Progenitor cell of endocrine pancreas (in vitro differentiated cells): ENCODE measurements around the gene KRT81. TPM values are rescaled to one million over a fixed set of nuclear protein-coding genes. Genes with fewer than 3 reads are reported as not detected.
"Not testable (repeated sequence)": the region's sequence is repeated elsewhere in the genome, so short reads cannot be mapped to it uniquely, and the experiment has no call there.

Experiments
- DNase-seq: peaks from one replicate; pipeline ENCODE4 v3.0.0; 2021; ENCODE audit warnings: low spot score; ENCODE audit not compliant: unreplicated experiment
- H3K27ac Mint-ChIP-seq: 2 replicates; pipeline ENCODE4 v1.8.0; 2021; ENCODE audit warnings: mild to moderate bottlenecking, moderate library complexity, mixed read lengths
- H3K27me3 Mint-ChIP-seq: 2 replicates; pipeline ENCODE4 v1.8.0; 2021; ENCODE audit warnings: mixed read lengths
- H3K36me3 Mint-ChIP-seq: 2 replicates; pipeline ENCODE4 v1.8.0; 2022; ENCODE audit warnings: mixed read lengths; ENCODE audit not compliant: insufficient read depth
- H3K4me1 Mint-ChIP-seq: 2 replicates; pipeline ENCODE4 v1.8.0; 2021; ENCODE audit warnings: low read depth, mixed read lengths
- H3K4me3 Mint-ChIP-seq: 2 replicates; pipeline ENCODE4 v1.8.0; 2021; ENCODE audit warnings: low read depth, mild to moderate bottlenecking, moderate library complexity, mixed read lengths
- H3K9me3 Mint-ChIP-seq: 2 replicates; pipeline ENCODE4 v1.8.0; 2021; ENCODE audit warnings: low read depth, mixed read lengths
- total RNA-seq: library from RNA; stranded (reverse); gene quantifications from 2 replicates; pipeline ENCODE4 v1.2.1, GENCODE V29; 2021
- TF ChIP-seq, protein P1 (sequence below): fragments of 200-600 bp; sonication (generic); IDR thresholded peaks from one replicate; pipeline ENCODE4 v1.5.0; 2021; ENCODE audit warnings: antibody characterized with exemption, mild to moderate bottlenecking; ENCODE audit not compliant: unreplicated experiment

KRT81 gene
- total RNA-seq, 1 donor from 2014 or later: not detected

- DNase-seq: no peak
- Mint-ChIP-seq H3K27ac (no peak overlapping the region), H3K9me3 (peaks cover 10% of the 10 kb centered on the region), H3K27me3 (peaks cover 72% of the 10 kb centered on the region), H3K4me1 (no peaks in the 10 kb centered on the region), H3K36me3 (no peaks in the 10 kb centered on the region), H3K4me3 (no peak overlapping the region)
- TF ChIP-seq, protein P1, sequence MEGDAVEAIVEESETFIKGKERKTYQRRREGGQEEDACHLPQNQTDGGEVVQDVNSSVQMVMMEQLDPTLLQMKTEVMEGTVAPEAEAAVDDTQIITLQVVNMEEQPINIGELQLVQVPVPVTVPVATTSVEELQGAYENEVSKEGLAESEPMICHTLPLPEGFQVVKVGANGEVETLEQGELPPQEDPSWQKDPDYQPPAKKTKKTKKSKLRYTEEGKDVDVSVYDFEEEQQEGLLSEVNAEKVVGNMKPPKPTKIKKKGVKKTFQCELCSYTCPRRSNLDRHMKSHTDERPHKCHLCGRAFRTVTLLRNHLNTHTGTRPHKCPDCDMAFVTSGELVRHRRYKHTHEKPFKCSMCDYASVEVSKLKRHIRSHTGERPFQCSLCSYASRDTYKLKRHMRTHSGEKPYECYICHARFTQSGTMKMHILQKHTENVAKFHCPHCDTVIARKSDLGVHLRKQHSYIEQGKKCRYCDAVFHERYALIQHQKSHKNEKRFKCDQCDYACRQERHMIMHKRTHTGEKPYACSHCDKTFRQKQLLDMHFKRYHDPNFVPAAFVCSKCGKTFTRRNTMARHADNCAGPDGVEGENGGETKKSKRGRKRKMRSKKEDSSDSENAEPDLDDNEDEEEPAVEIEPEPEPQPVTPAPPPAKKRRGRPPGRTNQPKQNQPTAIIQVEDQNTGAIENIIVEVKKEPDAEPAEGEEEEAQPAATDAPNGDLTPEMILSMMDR: no peak
Measured at GRCh38 chr12:52259657-52260243, 31.6 kb downstream of the KRT81 start.

- H3K27ac Mint-ChIP-seq: no peak overlapping the region
- peaks cover 10% of the 10 kb centered on the region for H3K9me3 Mint-ChIP-seq
- no peak overlapping the region for H3K4me3 Mint-ChIP-seq
- peak; percentile 31 for DNase-seq
- H3K36me3 Mint-ChIP-seq: no peaks in the 10 kb centered on the region
- no peaks in the 10 kb centered on the region for H3K4me1 Mint-ChIP-seq
- peaks cover 80% of the 10 kb centered on the region for H3K27me3 Mint-ChIP-seq
- TF ChIP-seq, protein P1: peak; percentile 44
Measured at GRCh38 chr12:52258335-52258901, 32.9 kb downstream of the KRT81 start.

DNA sequence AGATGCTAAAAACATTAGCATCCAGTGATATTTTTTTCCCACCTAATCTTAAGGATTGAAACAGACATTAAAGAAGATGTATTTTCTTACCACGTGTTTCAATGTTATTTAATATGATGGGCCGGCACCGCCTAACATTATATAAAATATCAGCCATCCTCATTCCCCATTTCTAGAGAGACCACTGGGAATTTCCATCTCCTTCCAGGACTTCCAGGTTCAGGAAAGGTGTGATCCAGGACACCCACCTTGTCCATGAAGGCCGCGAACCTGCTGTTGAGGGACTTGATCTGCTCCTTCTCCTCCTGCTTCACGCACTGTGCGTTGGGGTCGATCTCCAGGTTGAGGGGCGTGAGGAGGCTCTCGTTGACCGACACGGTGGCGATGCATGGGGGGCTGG is 33.4 kb downstream of the KRT81 start:
- H3K36me3 Mint-ChIP-seq, H3K4me1 Mint-ChIP-seq, DNase-seq, H3K4me3 Mint-ChIP-seq, H3K9me3 Mint-ChIP-seq, H3K27ac Mint-ChIP-seq: not testable (repeated sequence)
- peaks cover 85% of the 10 kb centered on the region for H3K27me3 Mint-ChIP-seq

- TF ChIP-seq, protein P1: no peak
- no peak for DNase-seq
- H3K4me3 Mint-ChIP-seq: no peak overlapping the region
- no peaks in the 10 kb centered on the region for H3K4me1 Mint-ChIP-seq
- no peaks in the 10 kb centered on the region for H3K36me3 Mint-ChIP-seq
- H3K27me3 Mint-ChIP-seq: peaks cover 90% of the 10 kb centered on the region
- peaks cover 6% of the 10 kb centered on the region for H3K9me3 Mint-ChIP-seq
- H3K27ac Mint-ChIP-seq: no peak overlapping the region
Measured at GRCh38 chr12:52257074-52257551, 34.2 kb downstream of the KRT81 start.

DNA sequence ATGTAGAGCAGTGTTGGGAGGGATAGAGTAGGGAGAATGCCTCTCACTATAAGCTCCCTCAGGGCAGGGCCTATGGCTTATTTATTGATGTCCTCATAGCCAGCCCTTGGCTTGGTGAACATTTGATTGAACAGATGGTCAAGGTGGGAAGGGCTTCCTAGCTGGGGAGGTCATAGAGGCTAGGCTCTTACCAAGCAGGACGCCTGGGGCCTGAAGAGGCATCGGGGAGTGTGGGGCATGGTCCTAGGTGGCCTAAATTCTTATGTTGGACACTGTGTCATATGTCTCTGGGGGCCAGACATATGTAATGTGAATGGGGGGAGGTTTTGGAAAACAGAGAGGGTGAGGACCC is 34.8 kb downstream of the KRT81 start:
- TF ChIP-seq, protein P1: no peak
- H3K27me3 Mint-ChIP-seq: peaks cover 92% of the 10 kb centered on the region
- H3K4me3 Mint-ChIP-seq: no peak overlapping the region
- H3K4me1 Mint-ChIP-seq: no peaks in the 10 kb centered on the region
- no peaks in the 10 kb centered on the region for H3K36me3 Mint-ChIP-seq
- H3K27ac Mint-ChIP-seq: no peak overlapping the region
- DNase-seq: no peak
- H3K9me3 Mint-ChIP-seq: peaks cover 3% of the 10 kb centered on the region

DNA sequence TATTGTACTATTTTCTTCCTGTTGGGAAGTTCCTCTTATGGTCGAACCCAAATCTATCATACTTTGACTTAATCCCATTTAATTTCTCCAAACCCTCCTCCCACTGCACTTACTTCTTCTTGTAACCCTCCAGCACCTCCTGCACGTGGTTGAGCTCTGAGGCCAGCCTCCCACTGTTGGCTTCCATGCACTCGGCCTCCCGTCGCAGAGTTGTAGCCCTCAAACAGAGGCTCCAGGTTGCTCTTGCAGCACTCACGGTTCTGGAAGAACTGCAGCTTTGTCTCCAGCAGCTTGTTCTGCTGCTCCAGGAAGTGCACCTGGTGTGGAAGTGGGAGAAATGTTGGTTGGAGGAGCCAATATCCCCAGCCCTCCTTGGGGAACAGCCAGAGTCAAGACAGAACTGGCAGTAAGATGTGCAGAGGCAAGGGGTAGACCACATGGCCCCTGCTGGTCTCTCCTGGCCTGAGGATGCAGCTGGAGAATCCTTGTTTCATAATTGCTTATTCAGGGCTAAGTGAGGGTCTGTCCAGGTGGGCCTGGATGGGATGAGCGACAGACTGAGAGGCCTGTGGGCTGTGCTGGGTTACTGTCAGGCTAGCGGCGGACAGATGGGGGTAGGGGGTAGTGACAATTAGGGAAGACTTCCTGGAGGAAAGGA is 35.3 kb downstream of the KRT81 start:
- TF ChIP-seq, protein P1: no peak
- no peak for DNase-seq
- Mint-ChIP-seq H3K27ac (no peak overlapping the region), H3K9me3 (no peaks in the 10 kb centered on the region), H3K36me3 (no peaks in the 10 kb centered on the region), H3K4me3 (no peak overlapping the region), H3K4me1 (no peaks in the 10 kb centered on the region), H3K27me3 (peaks cover 92% of the 10 kb centered on the region)
